Panc1 (cell line): ENCODE measurements around the gene VWF. TPM values are rescaled to one million over a fixed set of nuclear protein-coding genes. Genes with fewer than 3 reads are reported as not detected.
A peak's percentile ranks its signal among the peaks of the same experiment; 100 is the strongest.

Experiments
- ATAC-seq: fragments of 200-7000 bp; cut with Tn5 transposase; 2 replicates; pipeline ENCODE4 v1.9.1; 2020; ENCODE audit warnings: mild to moderate bottlenecking, moderate library complexity
- BruUV-seq: library from RNA; stranded (reverse); fragments of 400-500 nt; replicated peaks from 2 replicates; lab custom pipeline; 2021; lab: Mats Ljungman, UMichigan
- CTCF ChIA-PET: fragments of 300-600 bp; sonication (Branson Sonifier 250); formaldehyde crosslinking; loops from one replicate; lab custom pipeline; 2022; ENCODE audit warnings: antibody characterized with exemption; lab: Charles Lee
- POLR2A ChIA-PET: fragments of 300-600 bp; sonication (Branson Sonifier 250); formaldehyde crosslinking; loops from one replicate; lab custom pipeline; 2022; ENCODE audit warnings: antibody characterized with exemption; lab: Charles Lee
- DNase-seq: peaks from one replicate; pipeline ENCODE4 v3.0.0-alpha.2; 2010; ENCODE audit warnings: low read depth, low spot score
- H3K27ac ChIP-seq: 2 replicates; pipeline ENCODE4 v1.5.1; 2011; ENCODE audit warnings: mild to moderate bottlenecking, low read length, inconsistent platforms
- H3K27me3 ChIP-seq: fragments of 200-500 bp; sonication (Bioruptor generic); 2 replicates; pipeline ENCODE4 v1.6.0; 2014; ENCODE audit warnings: low read length, inconsistent platforms; ENCODE audit not compliant: control insufficient read depth, insufficient read depth
- H3K36me3 ChIP-seq: fragments of 200-500 bp; sonication (Bioruptor generic); 2 replicates; pipeline ENCODE4 v1.5.1; 2014; ENCODE audit warnings: inconsistent platforms, mild to moderate bottlenecking, low read length, moderate library complexity; ENCODE audit not compliant: control insufficient read depth, insufficient read depth
- H3K4me1 ChIP-seq: 2 replicates; pipeline ENCODE4 v1.5.1; 2011; ENCODE audit warnings: inconsistent platforms, mild to moderate bottlenecking, low read length, moderate library complexity; ENCODE audit not compliant: control insufficient read depth, insufficient read depth
- H3K4me3 ChIP-seq, 2 experiments: 2 replicates each; pipeline ENCODE4 v1.5.1; 2011 to 2012; ENCODE audit warnings: low read depth in 2 of 2, low read length in 2 of 2, mild to moderate bottlenecking in 2 of 2, inconsistent platforms in 1 of 2, moderate library complexity in 1 of 2
- H3K9me3 ChIP-seq: fragments of 200-500 bp; sonication (Bioruptor generic); 2 replicates; pipeline ENCODE4 v1.5.1; 2014; ENCODE audit warnings: low read depth, mild to moderate bottlenecking, inconsistent platforms, low read length, moderate library complexity; ENCODE audit not compliant: control insufficient read depth, insufficient read depth
- CTCF ChIP-seq: fragments of 450-650 bp; IDR thresholded peaks from 2 replicates; pipeline ENCODE4 v1.5.1; 2017; ENCODE audit warnings: mild to moderate bottlenecking
- REST ChIP-seq, 2 experiments: IDR thresholded peaks; 2 replicates each; pipeline ENCODE4 v1.6.1; 2011 to 2012; ENCODE audit warnings: low read depth in 2 of 2, control low read depth in 1 of 2, low read length in 1 of 2, mild to moderate bottlenecking in 1 of 2, moderate library complexity in 1 of 2; ENCODE audit not compliant: insufficient read depth in 1 of 2
- SIN3A ChIP-seq: IDR thresholded peaks from 2 replicates; pipeline ENCODE4 v1.6.1; 2012; ENCODE audit warnings: low read depth, mild to moderate bottlenecking, low read length, moderate library complexity, borderline replicate concordance; ENCODE audit not compliant: insufficient read depth
- TCF7L2 ChIP-seq: IDR thresholded peaks from 2 replicates; pipeline ENCODE4 v1.6.1; 2011; ENCODE audit warnings: mild to moderate bottlenecking, low read depth, low read length, inconsistent platforms
- in situ Hi-C: cut with HindIII; loops from 2 replicates; pipeline ENCODE4 v1.10.0; 2016; ENCODE audit warnings: low sequenced_read_pairs, low pct_unique_long_range_greater_than_20kb
- intact Hi-C: fragments of 100-400 bp; cut with micrococcal nuclease; formaldehyde crosslinking; loops from one replicate; pipeline ENCODE4 v1.10.0; 2022; ENCODE audit not compliant: unreplicated experiment
- total RNA-seq: library from RNA; stranded (reverse); gene quantifications from one replicate; pipeline ENCODE4 v1.2.1, GENCODE V29; 2021; ENCODE audit not compliant: unreplicated experiment

Gene VWF
- total RNA-seq, 1 experiment from 2014 or later = 0.31 TPM

- in situ Hi-C loops = no loop called here
- ATAC-seq = no peak
- Histone ChIP-seq H3K27ac (no peak overlapping the region), H3K27me3 (no peaks in the 10 kb centered on the region; the same call in 1 of the 2 replicates), H3K4me1 (no peaks in the 10 kb centered on the region), H3K36me3 (no peaks in the 10 kb centered on the region), H3K9me3 (no peaks in the 10 kb centered on the region), H3K4me3 (no peak overlapping the region)
- POLR2A ChIA-PET = no interaction called here
- DNase-seq = no peak
- TF ChIP-seq TCF7L2 (no peak), CTCF (peak; percentile 33; the same call in 1 of the 2 replicates), REST (IDR thresholded peaks at IDR 0.05; ENCODE audit: insufficient read depth in 1 of 2, low read depth in 2 of 2, low read length in 1 of 2) (no peak), SIN3A (no peak)
- intact Hi-C loops = no loop called here
- no TSS peak for BruUV-seq
- CTCF ChIA-PET = no interaction called here
These were observed 225.6 kb downstream of the VWF start for GRCh38 chr12:5898874-5899273.

Other genes starting within 250 kb of the VWF start
- gene ANO2, start 179.4 kb downstream of the VWF start, total RNA-seq = not detected
- gene CD9, start 75.7 kb upstream of the VWF start, total RNA-seq = 103 TPM
- 1.1 TPM for gene PLEKHG6, start 186.0 kb upstream of the VWF start, total RNA-seq
- 108 TPM for gene TNFRSF1A, start 217.4 kb upstream of the VWF start, total RNA-seq